DMS53 treated with DMSO at 0.1 percent for 48 hours (cell line): ENCODE data around the gene HDAC7.

Source experiments
- DNase-seq: peaks from one replicate; lab custom pipeline; 2025; ENCODE audit not compliant: unreplicated experiment; lab: John Stamatoyannopoulos, UW

HDAC7 gene

GRCh38 chr12:47779943-47780504 lies 39.7 kb downstream of the HDAC7 start:
- no peak for DNase-seq

- peak; percentile 93 for DNase-seq
These were observed 40.3 kb downstream of the HDAC7 start for GRCh38 chr12:47779301-47779942.

GRCh38 chr12:47778881-47779280 lies 40.8 kb downstream of the HDAC7 start:
- DNase-seq: no peak

- DNase-seq: no peak
These were observed 41.8 kb downstream of the HDAC7 start for GRCh38 chr12:47777741-47778558.

- DNase-seq: no peak
These were observed 42.6 kb downstream of the HDAC7 start for GRCh38 chr12:47777151-47777550.

- no peak for DNase-seq
These were observed 43.1 kb downstream of the HDAC7 start for GRCh38 chr12:47776471-47777143.

- no peak for DNase-seq
These were observed 44.4 kb downstream of the HDAC7 start for GRCh38 chr12:47775100-47775911.

GRCh38 chr12:47774663-47775062 lies 45.0 kb downstream of the HDAC7 start:
- no peak for DNase-seq

- no peak for DNase-seq
These were observed 45.7 kb downstream of the HDAC7 start for GRCh38 chr12:47773858-47774580.

GRCh38 chr12:47773062-47773857 lies 46.4 kb downstream of the HDAC7 start, which contains the start of gene SLC48A1:
Gene SLC48A1 (plus strand): TSS chr12:47773238. CDS start chr12:47773305, 67 bp downstream.
- peak; percentile 86 for DNase-seq

- no peak for DNase-seq
These were observed 47.0 kb downstream of the HDAC7 start for GRCh38 chr12:47772738-47773061.

GRCh38 chr12:47772094-47772660 lies 47.5 kb downstream of the HDAC7 start:
- DNase-seq: no peak

GRCh38 chr12:47771304-47771703 lies 48.4 kb downstream of the HDAC7 start:
- no peak for DNase-seq

GRCh38 chr12:47770086-47770726 lies 49.5 kb downstream of the HDAC7 start:
- DNase-seq: no peak

GRCh38 chr12:47769234-47770085 lies 50.2 kb downstream of the HDAC7 start:
- DNase-seq: no peak

GRCh38 chr12:47768323-47768811 lies 51.3 kb downstream of the HDAC7 start:
- DNase-seq: no peak

GRCh38 chr12:47767216-47767724 lies 52.4 kb downstream of the HDAC7 start:
- peak; percentile 92 for DNase-seq
